Astrocyte of the spinal cord (primary cell): ENCODE data around the gene ANKRD35.

Experiments
- DNase-seq: peaks from one replicate; pipeline ENCODE4 v3.0.0; 2011; ENCODE audit warnings: low read depth, low spot score
- H3K4me3 ChIP-seq: 2 replicates; pipeline ENCODE4 v1.5.1; 2011; ENCODE audit warnings: low read depth, mild to moderate bottlenecking, low read length, moderate library complexity
- in situ Hi-C: cut with HindIII; loops from 2 replicates; pipeline ENCODE4 v1.10.0; 2017; ENCODE audit warnings: low sequenced_read_pairs
- TF ChIP-seq, protein P1 (sequence below): IDR thresholded peaks from 2 replicates; pipeline ENCODE4 v1.5.1; 2012; ENCODE audit warnings: low read depth, mild to moderate bottlenecking, low read length, inconsistent platforms

ANKRD35 gene

DNA sequence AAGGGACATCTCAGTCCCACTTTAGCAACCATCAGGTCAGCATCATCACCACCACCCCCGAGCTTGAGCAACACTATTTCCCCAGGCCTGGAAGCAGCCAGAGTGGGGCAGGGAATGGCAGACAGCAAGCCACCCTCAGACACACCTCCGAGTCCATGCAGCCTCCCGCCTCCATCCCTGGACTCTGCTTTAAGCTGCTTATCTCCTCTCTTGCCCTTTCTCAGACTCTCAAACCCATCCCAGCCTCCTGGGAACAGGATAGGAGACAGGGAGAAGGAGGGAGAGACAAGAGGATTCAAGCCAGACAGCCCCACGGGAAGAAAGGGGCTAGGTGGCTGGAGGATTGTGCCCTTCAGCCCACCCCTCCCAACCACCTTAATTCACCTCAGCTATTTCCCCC lies 28.5 kb downstream of the ANKRD35 start:
- in situ Hi-C loops, result no loop called here
- H3K4me3 ChIP-seq, result no peak overlapping the region

DNA sequence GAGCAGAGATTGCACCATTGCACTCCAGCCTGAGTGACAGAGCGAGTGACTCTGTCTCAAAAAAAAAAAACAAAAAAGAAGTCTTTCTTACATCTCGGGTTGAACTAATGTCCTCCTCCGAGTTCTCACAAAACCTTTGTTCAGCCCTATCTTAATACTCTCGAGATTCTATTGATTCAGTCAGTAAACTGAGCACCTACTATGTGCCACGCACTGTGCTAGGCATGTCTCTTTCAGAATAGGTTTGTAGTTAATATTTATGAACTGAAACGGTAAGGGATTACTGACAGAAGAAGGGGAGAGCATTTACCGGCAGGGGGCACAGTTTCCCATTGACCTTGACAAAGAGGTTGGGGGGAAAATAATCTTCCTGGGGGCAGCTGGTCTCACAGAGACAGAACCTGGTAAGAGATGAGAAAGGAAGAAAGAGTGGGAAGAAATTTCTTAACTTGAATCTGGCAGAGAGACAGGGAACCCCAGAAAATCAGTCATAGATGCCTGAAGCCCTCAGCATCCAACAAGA lies 30.2 kb downstream of the ANKRD35 start:
- no peak for DNase-seq
- TF ChIP-seq, protein P1, sequence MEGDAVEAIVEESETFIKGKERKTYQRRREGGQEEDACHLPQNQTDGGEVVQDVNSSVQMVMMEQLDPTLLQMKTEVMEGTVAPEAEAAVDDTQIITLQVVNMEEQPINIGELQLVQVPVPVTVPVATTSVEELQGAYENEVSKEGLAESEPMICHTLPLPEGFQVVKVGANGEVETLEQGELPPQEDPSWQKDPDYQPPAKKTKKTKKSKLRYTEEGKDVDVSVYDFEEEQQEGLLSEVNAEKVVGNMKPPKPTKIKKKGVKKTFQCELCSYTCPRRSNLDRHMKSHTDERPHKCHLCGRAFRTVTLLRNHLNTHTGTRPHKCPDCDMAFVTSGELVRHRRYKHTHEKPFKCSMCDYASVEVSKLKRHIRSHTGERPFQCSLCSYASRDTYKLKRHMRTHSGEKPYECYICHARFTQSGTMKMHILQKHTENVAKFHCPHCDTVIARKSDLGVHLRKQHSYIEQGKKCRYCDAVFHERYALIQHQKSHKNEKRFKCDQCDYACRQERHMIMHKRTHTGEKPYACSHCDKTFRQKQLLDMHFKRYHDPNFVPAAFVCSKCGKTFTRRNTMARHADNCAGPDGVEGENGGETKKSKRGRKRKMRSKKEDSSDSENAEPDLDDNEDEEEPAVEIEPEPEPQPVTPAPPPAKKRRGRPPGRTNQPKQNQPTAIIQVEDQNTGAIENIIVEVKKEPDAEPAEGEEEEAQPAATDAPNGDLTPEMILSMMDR, result no peak
- no peak overlapping the region for H3K4me3 ChIP-seq
- in situ Hi-C loops, result no loop called here

More for the DNA sequence above, 28.5 kb downstream of the ANKRD35 start:
- DNase-seq, result no peak
- TF ChIP-seq, protein P1, result no peak

DNA sequence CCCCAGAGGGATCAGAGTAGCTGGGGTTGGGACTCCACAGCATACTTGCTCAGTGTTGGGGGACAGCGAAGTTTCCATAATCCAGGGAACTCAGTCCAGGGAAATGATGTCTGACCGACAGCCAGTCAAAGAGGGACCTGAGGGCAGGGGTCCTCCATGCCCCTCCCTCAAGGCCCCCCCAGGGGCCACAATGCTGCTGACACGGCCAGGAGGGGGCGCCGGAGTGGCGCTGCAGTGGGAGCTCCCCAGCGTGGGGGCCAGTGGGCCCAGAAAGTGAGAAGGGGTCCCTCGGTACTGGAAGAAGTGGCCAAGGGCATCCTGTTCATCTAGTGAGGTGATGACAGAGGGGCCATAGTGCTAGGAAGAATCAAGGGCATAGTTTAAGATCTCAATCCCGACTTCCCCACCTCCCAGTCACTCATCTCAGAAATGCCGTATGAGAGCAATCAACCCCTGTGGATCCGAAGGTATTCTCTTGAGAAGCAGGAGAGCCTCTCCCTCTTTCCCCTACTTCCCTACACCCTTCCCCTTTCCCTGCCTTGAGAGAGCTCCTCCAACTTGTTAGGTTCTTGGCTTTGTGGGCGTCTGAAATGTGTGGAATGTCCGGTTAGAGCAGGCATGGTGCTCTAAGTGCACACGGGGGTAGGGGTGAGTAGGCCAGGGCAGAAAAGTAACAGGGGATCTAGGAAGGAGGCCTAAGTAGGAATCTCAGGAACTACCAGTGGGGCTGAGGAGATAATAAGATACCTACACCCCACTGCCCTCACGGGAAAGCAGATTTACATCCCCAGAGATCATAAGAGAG lies 36.1 kb downstream of the ANKRD35 start:
- DNase-seq, result peak; percentile 52
- in situ Hi-C loops, result no loop called here
- TF ChIP-seq, protein P1, result peak; percentile 61

DNA sequence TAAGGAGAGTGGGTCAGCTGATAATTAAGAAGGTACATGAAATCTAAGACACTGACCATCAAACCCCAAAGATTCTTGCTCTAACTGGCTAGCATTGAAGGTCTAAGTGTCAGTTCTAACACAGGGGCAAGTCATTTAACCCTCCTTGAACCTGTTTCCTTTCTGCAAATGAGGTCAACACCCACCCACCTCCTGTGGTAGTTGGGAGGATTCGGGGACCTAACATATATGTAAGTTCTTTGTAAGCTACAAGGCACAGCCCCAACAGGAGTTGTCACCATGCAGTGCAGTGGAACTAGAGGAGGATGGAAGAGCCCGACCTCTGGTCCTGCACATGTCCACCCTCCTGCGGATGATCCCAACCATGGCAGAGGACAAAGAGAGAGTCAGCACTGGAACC lies 37.8 kb downstream of the ANKRD35 start:
- TF ChIP-seq, protein P1, result no peak
- in situ Hi-C loops, result no loop called here
- no peak for DNase-seq
- no peak overlapping the region for H3K4me3 ChIP-seq

More for the DNA sequence above, 36.1 kb downstream of the ANKRD35 start:
- H3K4me3 ChIP-seq, result no peak overlapping the region

DNA sequence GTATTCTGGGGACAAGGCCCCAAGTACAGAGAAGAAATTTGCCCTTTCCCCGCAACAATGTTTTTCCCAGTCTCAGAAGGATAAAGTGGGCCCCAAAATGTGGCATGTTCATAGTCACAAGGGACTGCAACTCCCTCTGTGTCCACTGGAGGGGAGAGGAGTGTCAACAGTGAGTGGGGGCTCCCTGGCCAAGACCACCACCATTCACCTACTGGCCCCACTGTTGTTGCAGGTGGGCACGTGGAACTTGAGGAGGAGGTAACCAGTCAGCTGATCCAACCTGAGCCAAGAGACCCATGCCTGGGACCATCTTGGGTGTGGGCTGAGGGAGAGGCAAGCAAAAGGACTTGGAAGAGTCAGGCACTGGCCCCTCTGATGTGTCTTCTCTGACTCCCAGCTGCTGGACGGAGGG lies 39.5 kb downstream of the ANKRD35 start:
- in situ Hi-C loops, result no loop called here
- H3K4me3 ChIP-seq, result peak overlapping the region; percentile 53
- peak; percentile 32 for DNase-seq
- TF ChIP-seq, protein P1, result peak; percentile 77

DNA sequence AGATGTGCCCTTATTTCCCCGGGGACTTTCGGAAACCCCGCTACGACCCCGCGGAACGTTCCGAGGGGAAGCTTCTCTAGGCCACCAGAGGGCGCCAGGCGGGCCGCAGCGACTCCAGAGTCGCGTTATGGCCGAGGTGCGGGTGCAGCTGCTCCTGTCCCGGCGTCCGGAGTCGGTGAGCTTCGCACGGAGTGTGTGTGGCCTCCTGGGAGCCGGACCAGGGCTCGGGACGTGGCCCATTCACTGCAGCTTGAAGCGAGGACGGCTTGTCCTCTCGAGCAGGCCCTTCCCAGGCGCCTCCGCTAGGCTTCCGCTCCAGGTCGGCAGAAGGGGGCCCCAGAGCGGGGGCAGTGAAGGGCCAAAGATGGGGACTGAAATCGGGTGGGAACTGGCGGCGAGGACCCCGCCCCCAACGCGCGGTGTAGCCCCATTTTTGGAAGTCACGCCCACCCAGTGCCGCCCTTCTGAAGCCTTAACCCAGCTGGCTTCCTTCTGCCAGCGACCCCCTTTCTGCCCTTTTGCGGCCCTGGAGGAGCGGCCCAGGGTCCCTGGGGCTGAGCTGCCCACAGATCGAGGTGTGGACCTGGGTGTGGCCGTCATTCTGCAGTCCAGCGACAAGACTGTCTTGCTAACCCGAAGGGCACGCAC lies 40.0 kb downstream of the ANKRD35 start, which contains the start of gene NUDT17:
Gene NUDT17, plus strand, starts transcription at position 117 of the 648 bp plus-strand sequence. Its CDS starts 11 bp downstream, at position 128.
- peak; percentile 74 for DNase-seq
- in situ Hi-C loops, result no loop called here
- H3K4me3 ChIP-seq, result peak within 1 kb of the TSS; percentile 53
- TF ChIP-seq, protein P1, result peak; percentile 96
